HG03342 (cell line): ENCODE results near the gene ACOXL.

Experiments
- ATAC-seq: cut with Tn5 transposase; IDR thresholded peaks from one replicate; pipeline ENCODE4 v1.9.1; 2021; ENCODE audit warnings: mild to moderate bottlenecking, moderate library complexity; ENCODE audit not compliant: unreplicated experiment

The ACOXL gene

GRCh38 chr2:110872521-110872920, 140.1 kb downstream of the ACOXL start:
- no peak for ATAC-seq

- no peak for ATAC-seq
These were observed 140.7 kb downstream of the ACOXL start for GRCh38 chr2:110873056-110873502.

DNA sequence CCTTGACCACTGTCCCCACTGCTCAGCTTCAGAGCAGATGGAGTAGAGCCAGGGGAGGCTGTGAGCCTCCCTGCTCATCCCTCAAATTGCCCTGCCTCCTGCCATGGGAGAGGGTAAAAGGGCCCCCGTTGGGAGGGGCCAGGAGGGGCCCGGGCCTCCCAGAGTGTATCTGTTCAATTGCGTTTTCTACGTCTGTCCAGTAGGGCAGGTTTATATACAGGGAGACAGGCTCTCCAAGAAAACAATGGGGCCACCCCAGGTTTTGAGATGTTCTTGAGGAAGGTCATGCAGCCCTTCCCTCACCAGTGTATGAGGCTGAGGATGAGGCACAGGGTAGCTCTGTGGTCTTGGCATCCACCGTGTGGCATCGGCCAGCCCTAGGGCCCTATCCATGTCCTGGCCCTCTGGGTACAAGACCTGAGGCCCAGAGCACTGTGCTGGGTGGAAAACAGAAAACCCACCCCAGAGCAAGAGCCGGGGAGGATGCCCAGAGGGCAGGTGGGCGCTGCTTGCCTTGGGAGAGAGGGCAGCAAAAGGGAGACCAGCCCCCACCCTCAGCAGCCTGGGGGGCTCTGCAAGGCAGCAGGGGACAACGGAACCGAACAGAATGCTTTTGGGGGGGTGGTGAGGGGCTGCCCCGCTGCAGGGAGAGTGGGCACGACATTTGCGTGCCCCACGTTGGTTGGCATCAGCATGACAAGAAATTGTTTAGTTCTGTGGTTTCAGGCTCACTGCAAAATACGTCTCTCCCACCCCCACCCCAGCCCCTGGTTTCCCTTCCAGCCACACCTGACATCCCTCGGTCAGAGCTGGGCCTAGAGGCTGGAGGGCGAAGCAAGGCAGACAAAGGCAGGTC, 141.5 kb downstream of the ACOXL start:
- ATAC-seq, result no peak

DNA sequence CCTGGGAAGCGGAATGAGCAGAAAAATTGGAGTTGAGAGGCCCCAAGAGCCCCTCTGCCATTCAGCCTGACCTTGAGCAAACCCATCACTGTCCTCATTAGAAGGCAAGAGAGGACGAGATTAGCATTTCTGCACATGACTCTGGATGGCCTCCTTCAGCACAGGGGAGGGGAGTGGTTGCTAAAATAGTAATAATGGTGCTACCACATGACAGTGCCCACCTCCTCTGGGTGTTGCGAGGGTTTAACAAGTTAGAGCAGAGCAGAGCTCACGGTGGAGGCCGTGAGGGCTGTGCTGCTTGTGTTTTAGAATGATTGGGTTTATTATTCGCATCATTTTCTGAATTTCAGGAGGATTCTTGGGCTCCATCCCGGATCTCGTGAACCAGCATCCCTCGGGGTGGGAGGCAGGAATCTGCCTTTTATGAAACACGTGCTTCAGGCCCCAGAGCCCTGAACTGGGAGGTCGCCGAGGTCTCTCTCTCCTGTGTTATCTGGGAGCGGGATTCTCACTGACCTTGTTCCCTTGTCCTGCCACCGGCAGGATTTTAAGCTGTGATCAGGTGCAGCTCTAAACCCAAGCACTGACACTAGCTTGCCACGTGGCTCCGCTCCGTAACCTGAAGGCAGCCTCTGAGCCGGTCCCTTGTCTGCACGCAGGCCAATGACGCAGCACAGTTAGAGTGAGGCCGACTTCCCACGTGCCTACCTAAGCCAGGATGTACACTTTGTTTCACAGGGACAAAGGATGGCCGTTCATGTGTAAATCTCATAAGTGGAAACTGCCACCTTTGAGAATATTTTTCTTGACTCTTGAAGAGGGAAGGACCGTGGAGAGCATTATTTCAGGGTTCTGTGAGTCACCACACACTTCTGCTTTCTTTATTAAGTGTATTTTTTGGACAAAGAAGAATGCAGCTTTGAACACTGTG, 142.3 kb downstream of the ACOXL start:
- peak; percentile 53 for ATAC-seq

DNA sequence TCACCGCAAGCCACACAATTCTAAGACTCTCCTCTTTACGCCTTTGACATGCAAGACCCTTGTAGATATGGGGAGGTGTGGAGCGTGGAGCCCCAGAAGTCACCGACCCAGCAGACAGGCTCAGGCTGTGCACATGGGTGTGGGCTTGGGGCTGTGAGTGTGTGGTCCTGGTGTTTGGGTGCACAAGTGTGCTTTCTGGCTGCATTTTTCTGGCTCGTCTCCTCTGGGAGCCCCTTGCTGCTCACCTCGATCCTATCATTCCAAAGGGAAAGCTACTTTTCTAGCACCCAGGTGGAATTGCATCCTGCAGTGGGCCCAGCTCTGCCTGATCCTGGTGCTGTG, 143.0 kb downstream of the ACOXL start:
- no peak for ATAC-seq

DNA sequence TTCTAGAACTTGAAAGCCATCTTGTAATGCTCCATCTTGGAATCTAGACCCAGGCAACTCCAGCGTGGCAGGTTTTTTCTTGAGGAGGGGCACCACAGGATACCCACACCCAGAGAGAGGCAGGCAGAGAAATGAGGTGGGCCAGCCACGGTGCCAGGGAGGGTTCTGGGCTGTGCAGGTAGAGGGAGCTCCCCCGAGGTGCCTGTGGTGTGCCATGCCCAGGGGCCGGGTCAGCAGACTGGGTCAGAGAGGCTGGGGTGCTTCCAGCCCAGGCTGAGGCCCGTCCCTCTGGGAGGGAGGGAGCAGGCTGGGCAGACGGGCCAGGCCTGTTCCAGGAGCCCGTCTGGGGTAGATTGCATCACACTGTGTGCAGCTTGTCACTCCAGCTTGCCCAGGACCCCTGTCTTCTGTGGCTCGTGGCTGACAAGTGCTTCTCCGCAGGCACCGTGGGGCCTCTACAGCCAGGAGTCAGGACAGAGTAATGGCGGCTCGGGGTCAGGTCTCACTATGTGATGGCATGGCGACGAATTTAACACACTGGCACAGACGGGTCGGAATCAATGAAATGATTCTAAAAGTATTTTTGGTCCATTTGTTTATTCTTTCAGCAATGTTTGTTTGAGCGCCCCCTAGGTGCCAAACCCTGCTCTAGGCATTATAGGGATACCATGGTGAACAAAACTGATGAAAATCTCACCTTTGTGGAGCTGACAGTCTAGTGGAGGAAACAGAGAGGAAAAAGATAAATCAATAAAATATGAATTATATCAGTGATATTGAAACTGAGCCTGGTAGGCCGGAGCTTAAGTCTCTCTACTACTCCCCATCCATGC, 144.0 kb downstream of the ACOXL start:
- ATAC-seq, result no peak

- ATAC-seq, result no peak
These were observed 144.9 kb downstream of the ACOXL start for GRCh38 chr2:110877031-110877827.

DNA sequence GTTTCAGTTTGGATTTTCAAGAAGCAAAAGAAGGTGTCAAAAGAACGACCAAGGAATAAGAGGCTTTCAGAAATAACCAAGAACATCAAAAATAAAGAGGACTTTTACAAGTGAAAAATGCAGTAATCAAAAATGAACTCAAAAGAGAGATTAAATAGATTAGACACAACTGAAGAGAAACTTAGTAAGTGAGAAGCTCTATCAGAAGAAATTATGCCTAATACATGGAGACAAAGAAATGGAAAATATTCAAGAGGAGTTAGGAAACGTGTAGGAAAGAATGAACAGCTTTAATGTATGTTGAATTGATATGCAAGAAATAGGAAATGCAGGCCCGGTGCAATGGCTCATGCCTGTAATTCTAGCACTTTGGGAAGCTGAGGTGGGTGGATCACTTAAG, 145.8 kb downstream of the ACOXL start:
- no peak for ATAC-seq

DNA sequence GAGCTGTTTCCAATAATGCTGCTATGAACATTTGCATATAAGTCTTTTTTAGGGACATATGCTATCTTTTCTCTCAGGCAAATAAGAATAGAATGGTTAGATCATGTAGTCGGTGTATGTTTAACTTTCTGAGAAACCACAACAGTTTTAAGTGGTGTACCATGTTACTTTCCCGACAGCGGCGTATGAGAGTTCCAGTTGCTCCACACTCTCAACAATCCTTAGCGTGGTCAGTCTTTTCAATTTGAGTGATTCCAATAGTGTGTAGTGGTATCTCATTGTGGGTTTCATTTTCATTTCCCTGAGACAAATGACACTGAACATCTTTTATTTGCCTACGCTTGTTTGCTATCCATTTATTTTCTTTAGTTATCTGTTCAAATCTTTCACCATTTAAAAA, 149.5 kb downstream of the ACOXL start:
- ATAC-seq, result peak; percentile 92

DNA sequence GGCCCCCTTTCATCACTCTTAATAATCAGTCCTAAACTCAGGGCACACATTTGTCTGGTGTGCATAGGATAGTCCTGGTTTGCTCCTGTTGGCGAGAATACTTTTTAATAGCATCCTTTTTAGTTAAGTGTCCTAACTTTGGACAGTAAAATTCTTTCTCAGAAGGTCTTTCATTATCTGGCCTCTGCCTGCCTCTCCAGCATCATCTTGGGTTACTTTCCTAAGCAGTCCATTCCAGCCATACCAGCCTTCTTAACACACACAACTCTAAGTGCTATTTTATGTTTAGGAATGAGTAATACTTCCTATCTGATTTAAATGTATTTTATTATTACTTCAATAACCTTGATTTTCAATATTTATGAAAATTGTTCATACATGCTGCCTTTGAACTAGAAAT, 151.0 kb downstream of the ACOXL start:
- no peak for ATAC-seq

DNA sequence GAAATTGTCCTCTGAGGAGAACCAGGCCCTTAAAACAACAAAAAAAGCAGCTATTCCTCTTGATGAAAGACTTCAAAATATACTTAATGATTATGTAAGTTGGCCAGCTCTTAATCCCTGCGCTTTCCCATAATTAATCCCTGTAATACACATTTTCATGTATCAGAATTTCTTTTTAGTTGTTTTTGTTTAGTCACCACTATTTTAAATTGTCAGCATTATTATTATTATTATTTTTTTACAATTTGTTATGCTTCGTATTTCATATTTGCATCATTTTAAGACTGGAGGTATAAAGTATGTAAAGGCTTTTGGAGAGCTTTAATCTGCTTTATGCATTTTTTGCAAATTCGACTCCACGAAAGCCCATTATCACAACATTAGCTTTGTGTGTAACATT, 152.9 kb downstream of the ACOXL start:
- ATAC-seq, result no peak

DNA sequence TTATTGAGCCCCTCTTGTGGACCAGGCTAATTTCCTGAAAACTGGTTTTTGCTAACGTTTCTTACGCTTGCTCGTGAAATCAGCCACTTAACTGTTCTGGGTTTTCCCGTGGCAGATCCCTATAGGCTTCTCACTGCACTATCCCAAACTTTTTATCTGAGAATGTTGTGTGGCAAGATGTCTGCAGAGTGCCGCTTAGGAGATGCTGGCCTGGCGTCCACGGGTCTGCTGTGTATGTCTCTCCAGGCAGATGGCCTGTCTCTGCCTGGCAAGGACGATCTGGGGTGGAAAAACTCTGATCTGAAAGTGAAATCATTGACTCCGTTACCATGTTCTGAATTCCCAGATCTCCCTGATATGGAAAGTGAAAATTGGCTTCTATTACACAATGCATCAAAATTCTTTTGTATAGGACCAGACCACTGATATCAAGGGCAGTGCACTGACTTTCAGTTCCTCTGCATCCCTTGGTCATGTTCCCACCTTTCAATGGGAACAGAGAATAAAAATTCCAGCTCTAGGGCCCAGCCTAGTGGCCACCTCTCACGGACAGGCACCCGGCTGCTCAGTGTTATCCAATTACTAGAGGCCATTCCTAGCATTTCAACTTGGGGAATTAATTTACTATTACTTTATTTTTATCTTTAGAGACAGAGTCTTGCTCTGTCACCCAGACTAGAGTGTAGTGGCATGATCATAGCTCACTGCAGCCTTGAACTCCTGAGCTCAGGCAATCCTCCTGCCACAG, 154.6 kb downstream of the ACOXL start:
- no peak for ATAC-seq

DNA sequence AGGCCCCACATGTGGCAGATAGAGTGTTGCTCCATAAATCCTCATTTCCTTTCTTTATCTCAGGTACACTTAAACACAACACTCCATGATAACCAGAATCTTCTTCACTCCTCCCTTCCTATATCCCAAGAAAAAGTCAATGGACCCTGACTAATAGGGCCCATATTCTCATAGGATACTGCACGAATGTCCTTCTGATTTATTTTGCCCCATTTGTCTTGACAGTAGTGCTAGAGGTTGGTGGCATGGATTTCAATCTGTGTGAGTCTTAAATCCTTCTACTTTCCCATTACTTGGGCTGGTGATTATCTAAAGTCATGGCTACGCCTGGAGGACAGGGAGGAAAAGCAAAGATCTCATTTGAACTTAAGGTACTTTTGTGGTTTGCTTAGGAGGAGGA, 156.0 kb downstream of the ACOXL start:
- no peak for ATAC-seq

GRCh38 chr2:110891626-110892025, 159.3 kb downstream of the ACOXL start:
- ATAC-seq, result no peak

DNA sequence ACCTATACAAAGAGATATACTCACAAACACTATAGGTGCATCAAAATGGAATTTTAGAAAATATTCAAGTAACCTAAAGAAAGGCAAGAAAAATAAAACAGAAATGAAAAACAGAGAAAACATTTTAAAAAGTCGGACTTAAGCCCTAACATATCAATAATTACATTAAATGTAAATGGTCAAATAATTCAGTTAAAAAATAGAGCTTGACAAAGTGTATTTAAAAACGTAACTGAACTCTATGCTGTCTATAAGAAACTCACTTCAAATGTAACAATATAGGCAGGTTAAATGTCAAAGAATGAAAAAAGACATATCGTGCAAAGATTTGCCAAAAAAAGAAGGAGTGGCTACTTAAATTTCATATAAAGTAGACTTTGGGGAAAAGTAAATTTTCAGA, 163.9 kb downstream of the ACOXL start:
- no peak for ATAC-seq

DNA sequence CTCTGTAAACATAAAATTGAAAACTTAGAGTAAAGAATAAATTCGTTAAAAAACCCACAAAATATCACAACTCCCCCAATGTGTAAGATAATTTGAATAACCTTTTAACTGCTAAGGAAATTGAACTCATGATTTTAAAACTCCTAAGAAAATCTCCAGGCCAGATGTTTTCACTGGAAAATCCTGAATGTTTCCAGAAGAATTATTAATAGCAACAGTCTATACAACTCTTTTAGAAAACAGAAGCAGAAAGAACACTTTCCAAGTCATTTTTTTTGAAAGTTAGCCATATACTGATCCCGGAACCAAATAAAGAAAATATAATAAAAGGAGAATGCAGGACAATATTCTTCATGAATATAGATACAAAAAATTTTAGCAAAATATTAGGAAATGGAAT, 165.6 kb downstream of the ACOXL start:
- ATAC-seq, result no peak

DNA sequence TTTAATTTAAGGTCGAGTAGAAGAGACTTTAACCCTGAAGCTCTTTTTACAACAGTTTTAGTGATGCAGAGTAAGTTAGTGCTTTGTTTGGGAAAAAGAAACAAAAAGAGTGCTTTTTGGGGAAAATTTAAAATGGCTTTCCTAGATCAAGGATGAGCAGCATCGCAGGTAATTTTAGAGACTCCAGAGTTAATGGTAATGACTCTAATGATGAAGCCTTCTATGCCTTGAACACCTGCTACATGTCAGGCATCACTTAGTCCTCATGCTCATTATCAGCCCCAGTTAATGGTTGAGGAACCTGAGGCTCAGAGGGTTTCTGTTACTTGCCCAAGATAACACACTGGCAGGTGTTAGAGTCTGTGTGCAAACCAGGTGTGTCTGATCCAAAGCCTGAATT, 167.8 kb downstream of the ACOXL start:
- no peak for ATAC-seq

DNA sequence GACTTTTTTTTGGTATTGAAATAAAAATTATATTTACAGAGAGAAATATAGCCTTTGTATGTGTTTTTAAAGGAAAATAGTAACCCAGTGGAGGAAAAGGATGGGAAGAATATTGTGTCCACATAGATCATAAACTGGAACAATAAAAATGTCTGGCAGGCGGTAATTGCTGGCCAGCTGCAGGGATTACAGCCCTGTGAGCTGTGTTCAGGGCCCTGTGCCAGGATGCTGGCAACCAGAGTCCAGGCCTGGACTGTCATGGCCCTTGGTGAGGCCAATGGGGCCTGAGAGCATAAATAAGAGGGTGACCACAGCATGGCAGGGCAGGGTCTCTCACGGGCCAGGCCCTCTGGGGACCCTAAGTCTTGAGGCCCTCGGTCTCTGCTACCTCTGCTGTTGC, 171.2 kb downstream of the ACOXL start:
- no peak for ATAC-seq

GRCh38 chr2:110904116-110904778, 171.9 kb downstream of the ACOXL start:
- ATAC-seq, result no peak
